AG04449 (cell line): ENCODE results near the gene EHMT2.
A peak's percentile ranks its signal among the peaks of the same experiment; 100 is the strongest.

Experiments used
- CTCF ChIA-PET: fragments of 350-600 bp; formaldehyde crosslinking; extraction: SDS; loops from one replicate; lab custom pipeline; 2021; ENCODE audit warnings: antibody characterized with exemption; lab: Yijun Ruan, JAX
- POLR2A ChIA-PET: fragments of 400-600, 350-600 bp; formaldehyde crosslinking; extraction: SDS; loops from one replicate; lab custom pipeline; 2020; ENCODE audit warnings: antibody characterized with exemption, inconsistent platforms; lab: Yijun Ruan, JAX
- DNase-seq: peaks from one replicate; pipeline ENCODE4 v3.0.0-alpha.2; 2010; ENCODE audit warnings: low read depth, low spot score
- H3K4me3 ChIP-seq: 2 replicates; pipeline ENCODE4 v1.5.1; 2011; ENCODE audit warnings: low read depth, mild to moderate bottlenecking, control low read depth, low read length
- CTCF ChIP-seq: IDR thresholded peaks from one replicate; pipeline ENCODE4 v1.5.1; 2011; ENCODE audit warnings: mild to moderate bottlenecking, moderate library complexity, low read length, control low read depth, inconsistent platforms; ENCODE audit not compliant: insufficient read depth; ENCODE audit errors: missing control alignments

EHMT2 gene

GRCh38 chr6:31831350-31832215 is 65.9 kb downstream of the EHMT2 start:
- POLR2A ChIA-PET: interaction anchor here (0.5 to 1.8 kb wide), 3 partner anchors 79 to 146 kb away, joined by 3 to 14 read pairs (median 3); partner anchors contain the start of gene DDAH2

GRCh38 chr6:31830886-31831335 is 66.6 kb downstream of the EHMT2 start:
- CTCF ChIA-PET: interaction anchor here (0.6 to 5.1 kb wide), 17 partner anchors 8 to 151 kb away, joined by 3 to 60 read pairs (median 5); partner anchors contain the start of genes DDAH2, HSPA1A, HSPA1L and LSM2
- POLR2A ChIA-PET: interaction anchor here (0.5 to 1.8 kb wide), 5 partner anchors 16 to 145 kb away, joined by 3 to 14 read pairs (median 5); partner anchors contain the start of genes DDAH2, HSPA1A, HSPA1L and LSM2
- no peak for DNase-seq
- no peak for TF ChIP-seq CTCF
- peak overlapping the region; percentile 71 for H3K4me3 ChIP-seq

More at GRCh38 chr6:31831350-31832215, 65.9 kb downstream of the EHMT2 start:
- peak overlapping the region; percentile 71; the same call in 1 of the 2 replicates for H3K4me3 ChIP-seq
- TF ChIP-seq CTCF: no peak
- CTCF ChIA-PET: interaction anchor here (0.9 to 5.1 kb wide), 8 partner anchors 33 to 152 kb away, joined by 3 to 60 read pairs (median 9); partner anchors contain the start of genes DDAH2 and LY6G5C
- DNase-seq: no peak
